GM23338 (cell line): ENCODE results near the gene AQP11. TPM values are rescaled to one million over a fixed set of nuclear protein-coding genes. Genes with fewer than 3 reads are reported as not detected.

Source experiments
- ATAC-seq: fragments of 200-7000 bp; cut with Tn5 transposase; 3 replicates; pipeline ENCODE4 v1.9.1; 2020
- DNase-seq: peaks from one replicate; pipeline ENCODE4 v3.0.0-alpha.2; 2015; ENCODE audit warnings: low spot score
- H2AFZ ChIP-seq: fragments of 200-600 bp; sonication (generic); 2 replicates; pipeline ENCODE4 v1.8.0; 2016; ENCODE audit warnings: antibody characterized with exemption, mild to moderate bottlenecking, moderate library complexity
- H3F3A ChIP-seq: fragments of 200-600 bp; sonication (generic); replicated peaks from 2 replicates; pipeline ENCODE4 v1.8.0; 2017; ENCODE audit warnings: antibody characterized with exemption, mixed run types, low read depth
- H3K27ac ChIP-seq: fragments of 200-600 bp; sonication (generic); 2 replicates; pipeline ENCODE4 v1.6.1; 2016; ENCODE audit warnings: low read depth
- H3K27me3 ChIP-seq: fragments of 200-600 bp; sonication (generic); 2 replicates; pipeline ENCODE4 v1.8.0; 2016; ENCODE audit warnings: mild to moderate bottlenecking, mixed run types, moderate library complexity; ENCODE audit not compliant: insufficient read depth
- H3K36me3 ChIP-seq: fragments of 200-600 bp; sonication (generic); 2 replicates; pipeline ENCODE4 v1.8.0; 2016; ENCODE audit warnings: mild to moderate bottlenecking; ENCODE audit not compliant: insufficient read depth
- H3K4me1 ChIP-seq: fragments of 200-600 bp; sonication (generic); 2 replicates; pipeline ENCODE4 v1.8.0; 2016; ENCODE audit warnings: mild to moderate bottlenecking, moderate library complexity; ENCODE audit not compliant: insufficient read depth
- H3K4me2 ChIP-seq: fragments of 200-600 bp; sonication (generic); 2 replicates; pipeline ENCODE4 v1.7.1; 2017; ENCODE audit warnings: mixed run types
- H3K4me3 ChIP-seq: fragments of 200-600 bp; sonication (generic); 2 replicates; pipeline ENCODE4 v1.6.1; 2016; ENCODE audit warnings: mixed run types
- H3K79me2 ChIP-seq: fragments of 200-600 bp; sonication (generic); replicated peaks from 2 replicates; pipeline ENCODE4 v1.8.0; 2017; ENCODE audit warnings: mild to moderate bottlenecking; ENCODE audit not compliant: insufficient read depth
- H3K9me2 ChIP-seq: fragments of 200-600 bp; sonication (generic); 2 replicates; pipeline ENCODE4 v1.8.0; 2017; ENCODE audit not compliant: insufficient read depth
- H4K20me1 ChIP-seq: fragments of 200-600 bp; sonication (generic); replicated peaks from 2 replicates; pipeline ENCODE4 v1.8.0; 2017; ENCODE audit warnings: mild to moderate bottlenecking; ENCODE audit not compliant: insufficient read depth
- H3K27ac Mint-ChIP-seq: 2 replicates; pipeline ENCODE4 v1.8.0; 2020; ENCODE audit warnings: inconsistent platforms, mild to moderate bottlenecking, moderate library complexity, mixed read lengths
- H3K27me3 Mint-ChIP-seq: 3 replicates; pipeline ENCODE4 v1.8.0; 2022; ENCODE audit warnings: low read depth, mild to moderate bottlenecking, moderate library complexity, mixed read lengths, inconsistent platforms; ENCODE audit not compliant: insufficient read depth, poor library complexity
- H3K36me3 Mint-ChIP-seq: 3 replicates; pipeline ENCODE4 v1.8.0; 2021; ENCODE audit warnings: low read depth, mild to moderate bottlenecking, inconsistent platforms, moderate library complexity, mixed read lengths
- H3K4me1 Mint-ChIP-seq: 3 replicates; pipeline ENCODE4 v1.8.0; 2020; ENCODE audit warnings: mild to moderate bottlenecking, inconsistent platforms, mixed read lengths
- H3K4me3 Mint-ChIP-seq: 3 replicates; pipeline ENCODE4 v1.8.0; 2021; ENCODE audit warnings: moderate library complexity, mild to moderate bottlenecking, inconsistent platforms, mixed read lengths
- H3K9me3 Mint-ChIP-seq: 3 replicates; pipeline ENCODE4 v1.8.0; 2020; ENCODE audit warnings: moderate library complexity, mild to moderate bottlenecking, inconsistent platforms, mixed read lengths
- CREB1 ChIP-seq: fragments of 250-450 bp; sonication (Bioruptor Pico); IDR thresholded peaks from 2 replicates; pipeline ENCODE4 v1.5.0; 2020; ENCODE audit warnings: low read depth, mild to moderate bottlenecking, moderate library complexity
- EZH2 ChIP-seq: fragments of 200-600 bp; sonication (generic); IDR thresholded peaks from one replicate; pipeline ENCODE4 v1.8.0; 2017; ENCODE audit warnings: antibody characterized with exemption, mild to moderate bottlenecking, low read depth; ENCODE audit not compliant: unreplicated experiment
- EZH2phosphoT487 ChIP-seq: fragments of 200-600 bp; sonication (generic); IDR thresholded peaks from one replicate; pipeline ENCODE4 v1.8.1; 2018; ENCODE audit warnings: antibody characterized with exemption; ENCODE audit not compliant: unreplicated experiment
- JUNB ChIP-seq: IDR thresholded peaks from one replicate; pipeline ENCODE4 v1.6.1; 2016; ENCODE audit warnings: antibody characterized with exemption; ENCODE audit not compliant: unreplicated experiment
- NANOG ChIP-seq: IDR thresholded peaks from 2 replicates; pipeline ENCODE4 v1.6.1; 2016; ENCODE audit warnings: antibody characterized with exemption, borderline replicate concordance
- POLR2AphosphoS5 ChIP-seq: IDR thresholded peaks from 2 replicates; pipeline ENCODE4 v1.6.1; 2016; ENCODE audit warnings: antibody characterized with exemption, low read depth
- STAT1 ChIP-seq: IDR thresholded peaks from one replicate; pipeline ENCODE4 v1.6.1; 2016; ENCODE audit warnings: antibody characterized with exemption; ENCODE audit not compliant: unreplicated experiment
- ZNF114 ChIP-seq: fragments of 250-450 bp; sonication (Bioruptor Pico); IDR thresholded peaks from 2 replicates; pipeline ENCODE4 v1.5.0; 2020; ENCODE audit warnings: mild to moderate bottlenecking, moderate library complexity
- ZNF331 ChIP-seq: fragments of 250-450 bp; sonication (Bioruptor Pico); IDR thresholded peaks from 2 replicates; pipeline ENCODE4 v1.5.0; 2020; ENCODE audit warnings: low read depth, mild to moderate bottlenecking, moderate library complexity
- polyA plus RNA-seq: library from polyadenylated mRNA; unstranded; fragments of >200 nt; fragmentation: Nextera tagmentation; extraction: Ambion mirVana; gene quantifications from 2 replicates; pipeline ENCODE4 v1.2.1, GENCODE V29; 2016
- total RNA-seq: library from RNA; depleted of rRNA; stranded (reverse); fragments of >200 nt; shearing (Covaris generic); gene quantifications from 2 replicates; pipeline ENCODE4 v1.2.3, GENCODE V29; 2014
- TF ChIP-seq, protein P1 (sequence below): fragments of 250-450 bp; sonication (Bioruptor Pico); IDR thresholded peaks from 2 replicates; pipeline ENCODE4 v1.5.0; 2020; ENCODE audit warnings: mild to moderate bottlenecking, moderate library complexity
- TF ChIP-seq, protein P2 (sequence below): IDR thresholded peaks from 2 replicates; pipeline ENCODE4 v1.6.1; 2016; ENCODE audit warnings: antibody characterized with exemption
- TF ChIP-seq, protein P3 (sequence below), 2 experiments: fragments of 200-600 bp in 1 of 2; sonication (generic) in 1 of 2; conservative IDR thresholded peaks; 2 replicates each; pipeline versions ENCODE4 v1.5.1 to v1.6.1; 2016 to 2017; ENCODE audit warnings: antibody characterized with exemption in 2 of 2, low read depth in 2 of 2, mild to moderate bottlenecking in 2 of 2, moderate library complexity in 1 of 2
- TF ChIP-seq, protein P4 (sequence below): IDR thresholded peaks from one replicate; pipeline ENCODE4 v1.6.1; 2018; ENCODE audit warnings: antibody characterized with exemption; ENCODE audit not compliant: unreplicated experiment

Gene AQP11
- total and polyA plus RNA-seq, 2 experiments from 2014 or later: 1.8 to 3.4 TPM

DNA sequence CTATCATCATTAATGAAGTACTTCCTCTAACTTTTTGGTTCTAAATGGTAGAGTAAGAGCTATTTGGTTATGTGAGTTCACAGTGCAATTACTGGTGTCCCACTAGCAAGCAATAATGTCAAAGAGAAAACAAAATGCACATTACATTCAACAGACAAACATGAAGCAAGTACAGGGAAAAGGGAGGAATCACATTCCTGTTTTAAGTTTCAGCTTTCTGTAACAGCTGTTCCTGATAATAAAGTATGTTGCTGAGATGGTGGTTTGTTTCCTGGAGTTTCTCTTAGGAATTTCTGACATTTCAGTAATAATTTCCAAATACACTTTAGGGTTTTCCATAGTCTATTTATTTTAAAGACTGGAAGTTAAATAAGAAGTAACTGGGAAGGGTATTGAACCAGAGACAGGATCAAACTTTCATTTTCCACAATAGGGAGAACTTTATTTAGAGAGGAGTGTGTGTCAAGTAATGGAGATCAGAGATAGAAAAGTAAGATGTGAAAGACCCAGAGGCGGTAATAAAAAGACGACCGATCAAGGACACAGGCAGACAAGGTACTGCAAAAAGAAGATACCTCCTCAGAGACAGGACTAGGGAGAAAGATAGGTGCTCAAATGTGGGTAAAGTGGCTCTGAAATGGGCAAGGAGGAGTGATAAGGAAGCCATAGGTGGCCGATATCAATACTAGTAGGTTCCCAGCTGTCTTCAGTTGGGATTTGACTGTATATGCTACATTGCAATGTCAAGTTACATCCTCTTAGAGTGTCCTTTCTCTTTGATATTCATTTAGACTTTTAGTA, 68.7 kb downstream of the AQP11 start:
- DNase-seq (no peak), ATAC-seq (no peak)
- TF ChIP-seq POLR2AphosphoS5 (no peak), EZH2phosphoT487 (no peak), NANOG (no peak), JUNB (no peak), EZH2 (no peak), ZNF331 (CRISPR knock-in tag) (no peak), STAT1 (no peak), CREB1 (CRISPR knock-in tag) (no peak), ZNF114 (CRISPR knock-in tag) (no peak)
- TF ChIP-seq, protein P1, sequence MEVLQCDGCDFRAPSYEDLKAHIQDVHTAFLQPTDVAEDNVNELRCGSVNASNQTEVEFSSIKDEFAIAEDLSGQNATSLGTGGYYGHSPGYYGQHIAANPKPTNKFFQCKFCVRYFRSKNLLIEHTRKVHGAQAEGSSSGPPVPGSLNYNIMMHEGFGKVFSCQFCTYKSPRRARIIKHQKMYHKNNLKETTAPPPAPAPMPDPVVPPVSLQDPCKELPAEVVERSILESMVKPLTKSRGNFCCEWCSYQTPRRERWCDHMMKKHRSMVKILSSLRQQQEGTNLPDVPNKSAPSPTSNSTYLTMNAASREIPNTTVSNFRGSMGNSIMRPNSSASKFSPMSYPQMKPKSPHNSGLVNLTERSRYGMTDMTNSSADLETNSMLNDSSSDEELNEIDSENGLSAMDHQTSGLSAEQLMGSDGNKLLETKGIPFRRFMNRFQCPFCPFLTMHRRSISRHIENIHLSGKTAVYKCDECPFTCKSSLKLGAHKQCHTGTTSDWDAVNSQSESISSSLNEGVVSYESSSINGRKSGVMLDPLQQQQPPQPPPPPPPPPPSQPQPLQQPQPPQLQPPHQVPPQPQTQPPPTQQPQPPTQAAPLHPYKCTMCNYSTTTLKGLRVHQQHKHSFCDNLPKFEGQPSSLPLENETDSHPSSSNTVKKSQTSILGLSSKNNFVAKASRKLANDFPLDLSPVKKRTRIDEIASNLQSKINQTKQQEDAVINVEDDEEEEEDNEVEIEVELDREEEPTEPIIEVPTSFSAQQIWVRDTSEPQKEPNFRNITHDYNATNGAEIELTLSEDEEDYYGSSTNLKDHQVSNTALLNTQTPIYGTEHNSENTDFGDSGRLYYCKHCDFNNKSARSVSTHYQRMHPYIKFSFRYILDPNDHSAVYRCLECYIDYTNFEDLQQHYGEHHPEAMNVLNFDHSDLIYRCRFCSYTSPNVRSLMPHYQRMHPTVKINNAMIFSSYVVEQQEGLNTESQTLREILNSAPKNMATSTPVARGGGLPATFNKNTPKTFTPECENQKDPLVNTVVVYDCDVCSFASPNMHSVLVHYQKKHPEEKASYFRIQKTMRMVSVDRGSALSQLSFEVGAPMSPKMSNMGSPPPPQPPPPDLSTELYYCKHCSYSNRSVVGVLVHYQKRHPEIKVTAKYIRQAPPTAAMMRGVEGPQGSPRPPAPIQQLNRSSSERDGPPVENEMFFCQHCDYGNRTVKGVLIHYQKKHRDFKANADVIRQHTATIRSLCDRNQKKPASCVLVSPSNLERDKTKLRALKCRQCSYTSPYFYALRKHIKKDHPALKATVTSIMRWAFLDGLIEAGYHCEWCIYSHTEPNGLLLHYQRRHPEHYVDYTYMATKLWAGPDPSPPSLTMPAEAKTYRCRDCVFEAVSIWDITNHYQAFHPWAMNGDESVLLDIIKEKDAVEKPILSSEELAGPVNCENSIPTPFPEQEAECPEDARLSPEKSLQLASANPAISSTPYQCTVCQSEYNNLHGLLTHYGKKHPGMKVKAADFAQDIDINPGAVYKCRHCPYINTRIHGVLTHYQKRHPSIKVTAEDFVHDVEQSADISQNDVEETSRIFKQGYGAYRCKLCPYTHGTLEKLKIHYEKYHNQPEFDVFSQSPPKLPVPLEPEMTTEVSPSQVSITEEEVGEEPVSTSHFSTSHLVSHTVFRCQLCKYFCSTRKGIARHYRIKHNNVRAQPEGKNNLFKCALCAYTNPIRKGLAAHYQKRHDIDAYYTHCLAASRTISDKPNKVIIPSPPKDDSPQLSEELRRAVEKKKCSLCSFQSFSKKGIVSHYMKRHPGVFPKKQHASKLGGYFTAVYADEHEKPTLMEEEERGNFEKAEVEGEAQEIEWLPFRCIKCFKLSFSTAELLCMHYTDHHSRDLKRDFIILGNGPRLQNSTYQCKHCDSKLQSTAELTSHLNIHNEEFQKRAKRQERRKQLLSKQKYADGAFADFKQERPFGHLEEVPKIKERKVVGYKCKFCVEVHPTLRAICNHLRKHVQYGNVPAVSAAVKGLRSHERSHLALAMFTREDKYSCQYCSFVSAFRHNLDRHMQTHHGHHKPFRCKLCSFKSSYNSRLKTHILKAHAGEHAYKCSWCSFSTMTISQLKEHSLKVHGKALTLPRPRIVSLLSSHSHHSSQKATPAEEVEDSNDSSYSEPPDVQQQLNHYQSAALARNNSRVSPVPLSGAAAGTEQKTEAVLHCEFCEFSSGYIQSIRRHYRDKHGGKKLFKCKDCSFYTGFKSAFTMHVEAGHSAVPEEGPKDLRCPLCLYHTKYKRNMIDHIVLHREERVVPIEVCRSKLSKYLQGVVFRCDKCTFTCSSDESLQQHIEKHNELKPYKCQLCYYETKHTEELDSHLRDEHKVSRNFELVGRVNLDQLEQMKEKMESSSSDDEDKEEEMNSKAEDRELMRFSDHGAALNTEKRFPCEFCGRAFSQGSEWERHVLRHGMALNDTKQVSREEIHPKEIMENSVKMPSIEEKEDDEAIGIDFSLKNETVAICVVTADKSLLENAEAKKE (CRISPR knock-in tag): no peak
- TF ChIP-seq, protein P2, sequence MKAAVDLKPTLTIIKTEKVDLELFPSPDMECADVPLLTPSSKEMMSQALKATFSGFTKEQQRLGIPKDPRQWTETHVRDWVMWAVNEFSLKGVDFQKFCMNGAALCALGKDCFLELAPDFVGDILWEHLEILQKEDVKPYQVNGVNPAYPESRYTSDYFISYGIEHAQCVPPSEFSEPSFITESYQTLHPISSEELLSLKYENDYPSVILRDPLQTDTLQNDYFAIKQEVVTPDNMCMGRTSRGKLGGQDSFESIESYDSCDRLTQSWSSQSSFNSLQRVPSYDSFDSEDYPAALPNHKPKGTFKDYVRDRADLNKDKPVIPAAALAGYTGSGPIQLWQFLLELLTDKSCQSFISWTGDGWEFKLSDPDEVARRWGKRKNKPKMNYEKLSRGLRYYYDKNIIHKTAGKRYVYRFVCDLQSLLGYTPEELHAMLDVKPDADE: no peak
- TF ChIP-seq, protein P3, sequence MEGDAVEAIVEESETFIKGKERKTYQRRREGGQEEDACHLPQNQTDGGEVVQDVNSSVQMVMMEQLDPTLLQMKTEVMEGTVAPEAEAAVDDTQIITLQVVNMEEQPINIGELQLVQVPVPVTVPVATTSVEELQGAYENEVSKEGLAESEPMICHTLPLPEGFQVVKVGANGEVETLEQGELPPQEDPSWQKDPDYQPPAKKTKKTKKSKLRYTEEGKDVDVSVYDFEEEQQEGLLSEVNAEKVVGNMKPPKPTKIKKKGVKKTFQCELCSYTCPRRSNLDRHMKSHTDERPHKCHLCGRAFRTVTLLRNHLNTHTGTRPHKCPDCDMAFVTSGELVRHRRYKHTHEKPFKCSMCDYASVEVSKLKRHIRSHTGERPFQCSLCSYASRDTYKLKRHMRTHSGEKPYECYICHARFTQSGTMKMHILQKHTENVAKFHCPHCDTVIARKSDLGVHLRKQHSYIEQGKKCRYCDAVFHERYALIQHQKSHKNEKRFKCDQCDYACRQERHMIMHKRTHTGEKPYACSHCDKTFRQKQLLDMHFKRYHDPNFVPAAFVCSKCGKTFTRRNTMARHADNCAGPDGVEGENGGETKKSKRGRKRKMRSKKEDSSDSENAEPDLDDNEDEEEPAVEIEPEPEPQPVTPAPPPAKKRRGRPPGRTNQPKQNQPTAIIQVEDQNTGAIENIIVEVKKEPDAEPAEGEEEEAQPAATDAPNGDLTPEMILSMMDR (conservative IDR thresholded peaks at IDR 0.05; ENCODE audit: low read depth in 2 of 2): no peak
- TF ChIP-seq, protein P4, sequence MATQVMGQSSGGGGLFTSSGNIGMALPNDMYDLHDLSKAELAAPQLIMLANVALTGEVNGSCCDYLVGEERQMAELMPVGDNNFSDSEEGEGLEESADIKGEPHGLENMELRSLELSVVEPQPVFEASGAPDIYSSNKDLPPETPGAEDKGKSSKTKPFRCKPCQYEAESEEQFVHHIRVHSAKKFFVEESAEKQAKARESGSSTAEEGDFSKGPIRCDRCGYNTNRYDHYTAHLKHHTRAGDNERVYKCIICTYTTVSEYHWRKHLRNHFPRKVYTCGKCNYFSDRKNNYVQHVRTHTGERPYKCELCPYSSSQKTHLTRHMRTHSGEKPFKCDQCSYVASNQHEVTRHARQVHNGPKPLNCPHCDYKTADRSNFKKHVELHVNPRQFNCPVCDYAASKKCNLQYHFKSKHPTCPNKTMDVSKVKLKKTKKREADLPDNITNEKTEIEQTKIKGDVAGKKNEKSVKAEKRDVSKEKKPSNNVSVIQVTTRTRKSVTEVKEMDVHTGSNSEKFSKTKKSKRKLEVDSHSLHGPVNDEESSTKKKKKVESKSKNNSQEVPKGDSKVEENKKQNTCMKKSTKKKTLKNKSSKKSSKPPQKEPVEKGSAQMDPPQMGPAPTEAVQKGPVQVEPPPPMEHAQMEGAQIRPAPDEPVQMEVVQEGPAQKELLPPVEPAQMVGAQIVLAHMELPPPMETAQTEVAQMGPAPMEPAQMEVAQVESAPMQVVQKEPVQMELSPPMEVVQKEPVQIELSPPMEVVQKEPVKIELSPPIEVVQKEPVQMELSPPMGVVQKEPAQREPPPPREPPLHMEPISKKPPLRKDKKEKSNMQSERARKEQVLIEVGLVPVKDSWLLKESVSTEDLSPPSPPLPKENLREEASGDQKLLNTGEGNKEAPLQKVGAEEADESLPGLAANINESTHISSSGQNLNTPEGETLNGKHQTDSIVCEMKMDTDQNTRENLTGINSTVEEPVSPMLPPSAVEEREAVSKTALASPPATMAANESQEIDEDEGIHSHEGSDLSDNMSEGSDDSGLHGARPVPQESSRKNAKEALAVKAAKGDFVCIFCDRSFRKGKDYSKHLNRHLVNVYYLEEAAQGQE: no peak
- H3K27me3 ChIP-seq: no peaks in the 10 kb centered on the region
- Mint-ChIP-seq H3K27ac (no peak overlapping the region), H3K4me1 (peaks cover 4% of the 10 kb centered on the region; the same call in 1 of the 3 replicates), H3K4me3 (no peak overlapping the region), H3K9me3 (no peaks in the 10 kb centered on the region), H3K36me3 (no peaks in the 10 kb centered on the region), H3K27me3 (peaks cover 3% of the 10 kb centered on the region)
- H3F3A ChIP-seq: no peaks in the 10 kb centered on the region
- H3K4me1 ChIP-seq: no peaks in the 10 kb centered on the region
- 0 out of 2 replicates have a peak, but pooled peaks cover 2% of the 10 kb centered on the region for H3K9me2 ChIP-seq
- no peaks in the 10 kb centered on the region for H3K79me2 ChIP-seq
- H3K36me3 ChIP-seq: no peaks in the 10 kb centered on the region
- no peak overlapping the region for H3K4me2 ChIP-seq
- H3K27ac ChIP-seq: no peak overlapping the region; the same call in 1 of the 2 replicates
- no peak overlapping the region for H3K4me3 ChIP-seq
- no peaks in the 10 kb centered on the region for H4K20me1 ChIP-seq
- H2AFZ ChIP-seq: no peak overlapping the region
